NCI-H446 treated with DMSO at 0.1 percent for 48 hours (cell line): ENCODE data around the gene GSTM2.

Experiments
- DNase-seq: peaks from one replicate; lab custom pipeline; 2025; lab: John Stamatoyannopoulos, UW

The GSTM2 gene

DNA sequence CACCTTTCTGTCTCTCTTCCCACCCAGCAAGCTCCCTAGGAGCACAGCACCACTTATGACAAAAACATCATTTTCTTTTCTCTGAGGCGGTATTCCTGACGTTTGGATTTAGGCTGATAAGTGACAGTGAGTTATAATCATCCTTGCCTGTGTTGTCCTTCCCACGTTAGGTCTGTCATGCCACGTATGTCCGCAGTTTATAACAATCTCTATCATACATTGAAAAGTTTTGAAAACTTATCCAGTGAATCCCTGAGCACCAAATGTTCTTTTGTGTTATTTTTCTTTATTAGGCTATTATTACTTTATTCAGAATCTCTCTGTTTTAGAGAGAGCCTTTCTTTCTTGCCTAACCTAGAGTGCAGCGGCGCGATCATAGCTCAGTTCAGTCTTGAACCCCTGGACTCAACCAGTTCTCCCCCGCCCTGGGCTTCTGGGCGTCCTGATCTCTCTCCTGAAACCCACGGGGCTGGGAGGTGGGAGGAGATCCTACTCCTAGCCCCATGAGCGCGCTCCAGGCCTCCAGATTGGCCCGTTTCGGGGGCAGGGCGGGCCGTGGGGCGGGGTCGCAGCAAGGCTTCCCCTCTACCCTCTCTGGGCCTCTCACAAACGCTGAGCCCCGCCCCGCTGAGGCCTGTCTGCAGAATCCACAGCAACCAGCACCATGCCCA lies at the start of gene GSTM2:
TSS of gene GSTM2 (plus strand) at position 606 of the 671 bp plus-strand sequence. CDS start at position 665, 59 bp downstream.
- DNase-seq = peak; percentile 22

DNA sequence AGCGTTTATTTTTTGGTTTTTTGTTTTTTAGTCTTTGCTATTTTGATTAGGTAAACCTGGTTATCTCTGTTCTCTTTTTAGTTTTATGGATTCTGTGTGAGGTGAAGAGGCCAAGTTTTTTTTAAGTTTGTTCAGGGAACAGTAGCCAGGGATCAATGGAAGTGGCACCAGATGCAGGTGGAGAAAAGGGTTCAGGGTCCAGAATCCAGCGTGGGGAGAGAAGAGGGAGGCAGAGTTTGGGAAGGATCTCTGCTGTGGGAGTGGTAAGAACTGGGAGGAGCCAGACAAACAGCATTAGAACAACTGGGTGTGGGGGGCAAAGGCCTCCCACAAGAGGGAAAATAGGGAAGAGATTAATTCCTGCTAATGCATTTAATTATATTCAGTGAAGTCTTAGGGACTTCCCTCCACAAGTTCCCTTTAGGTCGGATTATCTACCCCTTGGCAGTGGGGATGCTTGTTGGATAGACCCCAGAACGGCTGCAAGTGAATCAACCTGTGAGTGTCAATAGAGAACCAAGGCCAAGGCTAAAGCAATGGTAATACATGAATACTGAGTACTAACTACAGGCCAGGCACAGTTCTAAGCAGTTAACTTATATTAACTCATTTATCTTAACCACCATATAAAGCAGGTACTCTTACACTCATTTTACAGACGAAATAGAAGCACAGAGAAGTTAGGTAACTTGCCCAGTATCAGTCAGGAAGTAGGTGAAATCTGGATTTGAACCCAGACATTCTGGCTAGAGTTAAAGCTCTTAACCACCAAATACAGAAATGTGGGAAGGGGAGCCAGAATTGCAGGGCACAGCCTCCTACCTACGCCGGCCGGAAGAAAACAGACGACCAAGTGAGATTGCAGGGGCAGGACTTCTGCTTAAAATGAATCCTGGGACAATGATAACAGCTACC lies 48.9 kb upstream of the GSTM2 start:
- DNase-seq = no peak

GRCh38 chr1:109619576-109620400 lies 48.1 kb upstream of the GSTM2 start, which contains the start of the genes AMPD2 and GNAT2:
Gene AMPD2, plus strand, starts transcription at chr1:109619837. Its CDS starts 1,339 bp downstream, at chr1:109621176.
Gene GNAT2, minus strand, starts transcription at chr1:109619616. Its CDS starts 6,746 bp downstream, at chr1:109612870.
- peak; percentile 46 for DNase-seq

DNA sequence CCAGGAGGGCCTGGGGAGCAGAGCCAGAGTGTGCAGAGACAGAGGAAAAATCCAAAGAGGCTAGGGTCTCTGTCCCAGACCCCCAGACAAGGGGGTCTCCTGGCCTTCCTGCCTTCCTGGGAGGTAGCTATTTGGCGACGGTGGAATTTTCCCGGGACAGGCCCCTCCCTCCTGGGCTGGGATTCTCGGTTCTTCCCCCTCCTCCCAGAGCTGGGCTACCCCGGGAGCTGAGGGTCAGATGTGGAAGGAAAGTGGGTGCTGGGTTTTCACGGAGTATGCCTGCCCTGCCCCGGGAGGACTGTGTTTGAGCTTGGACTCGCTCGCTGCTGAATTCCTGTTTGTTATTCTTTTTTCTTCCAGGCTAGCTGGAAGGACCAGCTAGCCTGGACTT lies 47.5 kb upstream of the GSTM2 start:
- no peak for DNase-seq

- peak; percentile 90 for DNase-seq
Measured at GRCh38 chr1:109620841-109621286, 47.0 kb upstream of the GSTM2 start.

GRCh38 chr1:109621379-109622136 lies 46.3 kb upstream of the GSTM2 start:
- DNase-seq = no peak

DNA sequence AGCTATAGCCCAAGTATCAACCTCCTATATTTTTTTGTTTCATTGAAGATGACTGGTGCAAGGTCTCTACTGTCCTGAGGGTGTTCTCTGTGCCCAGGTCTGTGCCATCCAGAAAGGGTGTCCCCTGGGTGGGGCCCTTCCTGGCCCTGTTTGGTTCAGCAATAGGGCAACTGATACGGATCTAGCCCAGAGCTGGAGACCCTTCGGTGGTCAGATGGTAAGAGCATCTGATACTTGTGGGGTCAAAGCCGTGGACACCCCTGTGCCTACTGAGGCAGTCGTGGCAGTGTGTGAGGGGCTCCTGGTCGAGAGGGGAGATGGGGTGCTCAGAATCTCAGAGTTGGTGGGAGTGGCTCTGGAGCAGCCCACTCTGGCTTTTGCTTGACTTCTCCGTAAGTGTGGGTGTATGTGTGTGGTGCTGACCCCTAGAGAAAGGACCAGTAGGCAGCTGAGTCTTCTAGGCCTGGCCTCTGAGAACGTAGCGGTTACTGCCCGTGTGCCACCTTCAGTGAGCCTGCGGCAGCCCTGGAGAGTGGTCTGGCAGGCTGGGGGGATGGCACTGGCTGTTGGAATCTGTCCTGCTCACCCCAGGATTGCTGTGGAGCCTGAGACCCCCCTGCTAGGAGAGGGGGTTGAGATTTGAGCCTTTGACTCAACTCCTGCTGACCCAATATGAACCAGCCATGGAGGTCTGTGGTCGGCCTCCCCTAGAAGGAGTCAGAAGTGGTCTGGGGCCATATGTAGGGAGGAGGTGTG lies 45.5 kb upstream of the GSTM2 start:
- no peak for DNase-seq

GRCh38 chr1:109622895-109623294 lies 45.0 kb upstream of the GSTM2 start:
- no peak for DNase-seq

- no peak for DNase-seq
Measured at GRCh38 chr1:109623601-109624161, 44.2 kb upstream of the GSTM2 start.

DNA sequence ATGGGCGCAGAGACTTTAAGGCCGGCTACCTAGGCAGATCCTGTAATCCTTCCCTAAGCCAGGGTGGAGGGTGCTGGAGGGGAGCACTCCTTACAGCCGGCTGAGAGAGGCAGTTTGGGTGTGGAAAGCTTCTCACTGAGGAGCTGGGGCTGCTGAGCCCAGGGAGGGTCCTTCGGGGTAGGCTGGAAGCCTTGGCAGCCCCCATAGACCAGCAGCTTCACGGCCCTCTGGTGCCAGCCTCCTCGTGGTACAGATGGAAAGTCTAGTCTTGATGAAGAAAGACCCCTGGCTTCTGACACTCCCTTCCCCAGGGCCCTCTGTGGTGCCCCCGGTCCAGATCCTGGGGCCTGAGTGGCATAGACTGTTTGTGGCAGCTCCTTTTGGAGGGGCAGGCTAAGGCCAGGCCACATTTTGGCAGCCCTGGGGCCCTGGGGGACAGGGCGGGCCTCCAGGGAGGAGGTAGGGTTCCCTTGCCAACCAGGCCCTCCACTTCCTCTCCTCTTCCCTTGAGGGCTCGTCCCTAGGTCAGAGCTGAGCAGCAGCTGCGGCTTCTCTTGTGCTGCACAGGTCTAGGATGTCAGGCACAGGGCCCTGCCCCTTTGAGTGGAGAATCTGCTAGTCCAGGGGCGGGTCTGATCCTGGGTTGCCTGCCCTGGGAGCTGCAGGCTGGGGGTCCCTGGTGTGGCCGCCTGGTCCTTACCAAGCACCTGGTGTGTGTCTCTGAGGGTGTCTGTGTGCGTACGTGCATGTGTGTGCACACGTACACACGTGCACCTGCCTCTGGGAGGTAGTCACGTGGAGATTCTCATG lies 43.5 kb upstream of the GSTM2 start:
- no peak for DNase-seq

GRCh38 chr1:109625176-109625575 lies 42.7 kb upstream of the GSTM2 start:
- DNase-seq = no peak

DNA sequence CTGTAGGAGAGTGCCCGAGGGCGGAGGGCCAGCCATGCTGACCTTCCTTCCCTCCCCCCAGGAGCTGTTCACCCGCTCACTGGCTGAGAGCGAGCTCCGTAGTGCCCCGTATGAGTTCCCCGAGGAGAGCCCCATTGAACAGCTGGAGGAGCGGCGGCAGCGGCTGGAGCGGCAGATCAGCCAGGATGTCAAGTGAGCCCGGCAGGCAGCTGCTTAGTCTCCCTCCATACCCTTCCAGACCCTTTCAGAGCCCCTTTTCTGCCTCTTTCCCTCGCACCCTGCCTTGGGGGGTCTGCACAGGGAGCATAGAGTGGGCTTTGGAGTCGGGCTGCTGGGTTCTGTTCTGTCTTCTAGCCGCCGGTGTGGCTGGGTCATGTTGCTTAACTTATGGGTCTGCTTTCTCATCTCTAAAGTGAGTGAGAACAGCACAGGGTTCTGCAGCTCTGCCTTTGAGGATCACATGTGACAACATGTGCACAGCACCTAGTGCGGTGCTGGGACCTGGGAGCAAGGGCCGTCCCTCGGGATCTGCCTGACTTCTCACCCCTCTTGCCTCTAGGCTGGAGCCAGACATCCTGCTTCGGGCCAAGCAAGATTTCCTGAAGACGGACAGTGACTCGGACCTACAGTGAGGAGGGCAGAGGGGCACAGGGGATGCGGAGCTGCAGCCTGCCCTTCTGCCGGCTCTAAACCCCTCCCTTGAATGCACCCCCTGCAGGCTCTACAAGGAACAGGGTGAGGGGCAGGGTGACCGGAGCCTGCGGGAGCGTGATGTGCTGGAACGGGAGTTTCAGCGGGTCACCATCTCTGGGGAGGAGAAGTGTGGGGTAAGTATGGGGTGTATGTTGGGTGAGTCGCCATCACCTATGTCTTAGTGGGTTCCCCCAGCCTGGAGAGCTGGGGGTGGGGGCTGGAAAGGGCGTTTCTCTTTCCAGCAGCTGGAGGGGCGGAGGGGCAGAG lies 42.0 kb upstream of the GSTM2 start:
- DNase-seq = no peak

DNA sequence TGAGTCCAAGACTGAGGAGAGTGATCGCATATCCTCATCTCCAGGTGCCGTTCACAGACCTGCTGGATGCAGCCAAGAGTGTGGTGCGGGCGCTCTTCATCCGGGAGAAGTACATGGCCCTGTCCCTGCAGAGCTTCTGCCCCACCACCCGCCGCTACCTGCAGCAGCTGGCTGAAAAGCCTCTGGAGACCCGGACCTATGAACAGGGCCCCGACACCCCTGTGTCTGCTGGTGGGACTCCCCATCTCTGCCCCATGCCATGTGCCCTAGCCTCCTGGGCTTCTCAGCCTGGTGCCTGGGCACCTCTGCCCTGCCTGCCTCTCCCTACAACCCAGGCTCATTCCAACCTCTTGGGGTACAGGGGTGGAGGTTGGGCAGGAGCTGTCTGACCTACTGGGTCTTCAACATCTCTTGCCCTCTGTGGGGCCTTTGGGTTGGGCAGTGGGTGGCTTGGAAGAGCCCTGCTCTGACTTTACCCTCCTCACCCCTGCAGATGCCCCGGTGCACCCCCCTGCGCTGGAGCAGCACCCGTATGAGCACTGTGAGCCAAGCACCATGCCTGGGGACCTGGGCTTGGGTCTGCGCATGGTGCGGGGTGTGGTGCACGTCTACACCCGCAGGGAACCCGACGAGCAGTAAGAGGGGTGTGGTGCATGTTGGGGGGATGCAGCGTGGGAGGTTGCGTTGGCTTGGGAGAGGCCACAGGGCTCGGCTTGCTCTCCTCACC lies 41.0 kb upstream of the GSTM2 start:
- DNase-seq = no peak

DNA sequence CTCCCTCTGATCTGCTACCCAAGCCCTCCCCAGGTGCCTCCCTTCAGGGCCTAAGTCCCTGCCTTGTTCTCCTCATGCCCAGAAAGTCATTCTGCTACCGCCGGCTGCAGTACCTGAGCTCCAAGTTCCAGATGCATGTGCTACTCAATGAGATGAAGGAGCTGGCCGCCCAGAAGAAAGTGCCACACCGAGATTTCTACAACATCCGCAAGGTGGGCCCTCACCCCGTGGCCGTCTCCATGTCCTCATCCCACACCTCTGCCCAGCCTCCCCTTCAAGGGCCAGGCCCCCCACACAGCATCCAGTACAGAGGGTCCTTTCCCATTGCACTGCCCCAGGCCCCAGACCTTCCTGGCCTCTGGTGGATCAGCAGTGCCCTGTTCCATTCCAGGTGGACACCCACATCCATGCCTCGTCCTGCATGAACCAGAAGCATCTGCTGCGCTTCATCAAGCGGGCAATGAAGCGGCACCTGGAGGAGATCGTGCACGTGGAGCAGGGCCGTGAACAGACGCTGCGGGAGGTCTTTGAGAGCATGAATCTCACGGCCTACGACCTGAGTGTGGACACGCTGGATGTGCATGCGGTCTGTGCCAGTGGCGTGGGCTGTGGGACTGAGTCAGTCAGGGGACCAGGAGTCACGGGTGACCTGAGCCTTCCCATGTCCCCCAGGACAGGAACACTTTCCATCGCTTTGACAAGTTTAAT lies 40.0 kb upstream of the GSTM2 start:
- no peak for DNase-seq

- no peak for DNase-seq
Measured at GRCh38 chr1:109628540-109629321, 39.1 kb upstream of the GSTM2 start.
